GM12874 (cell line): Measurements from ENCODE around the gene RAD18.
A peak's percentile ranks its signal among the peaks of the same experiment; 100 is the strongest.

Source experiments
- CTCF ChIP-seq: IDR thresholded peaks from 2 replicates; pipeline ENCODE4 v1.5.1; 2011; ENCODE audit warnings: low read depth, mild to moderate bottlenecking, control low read depth, low read length, moderate library complexity; ENCODE audit not compliant: insufficient read depth

Gene RAD18

GRCh38 chr3:8970971-8971589 is 7.8 kb upstream of the RAD18 start:
- TF ChIP-seq CTCF = peak; percentile 79

- TF ChIP-seq CTCF = no peak
Measured at GRCh38 chr3:8969241-8969640, 6.0 kb upstream of the RAD18 start.

GRCh38 chr3:8968375-8968882 is 5.2 kb upstream of the RAD18 start:
- no peak for TF ChIP-seq CTCF

GRCh38 chr3:8967553-8967952 is 4.3 kb upstream of the RAD18 start:
- TF ChIP-seq CTCF = no peak

GRCh38 chr3:8966820-8967348 is 3.6 kb upstream of the RAD18 start:
- TF ChIP-seq CTCF = no peak

GRCh38 chr3:8966150-8966819 is 3.0 kb upstream of the RAD18 start:
- no peak for TF ChIP-seq CTCF

- TF ChIP-seq CTCF = no peak
Measured at GRCh38 chr3:8964436-8965370, 1.4 kb upstream of the RAD18 start.
